ENCODE results near the gene GADD45G.

The GADD45G gene, protein sequence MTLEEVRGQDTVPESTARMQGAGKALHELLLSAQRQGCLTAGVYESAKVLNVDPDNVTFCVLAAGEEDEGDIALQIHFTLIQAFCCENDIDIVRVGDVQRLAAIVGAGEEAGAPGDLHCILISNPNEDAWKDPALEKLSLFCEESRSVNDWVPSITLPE

DNA sequence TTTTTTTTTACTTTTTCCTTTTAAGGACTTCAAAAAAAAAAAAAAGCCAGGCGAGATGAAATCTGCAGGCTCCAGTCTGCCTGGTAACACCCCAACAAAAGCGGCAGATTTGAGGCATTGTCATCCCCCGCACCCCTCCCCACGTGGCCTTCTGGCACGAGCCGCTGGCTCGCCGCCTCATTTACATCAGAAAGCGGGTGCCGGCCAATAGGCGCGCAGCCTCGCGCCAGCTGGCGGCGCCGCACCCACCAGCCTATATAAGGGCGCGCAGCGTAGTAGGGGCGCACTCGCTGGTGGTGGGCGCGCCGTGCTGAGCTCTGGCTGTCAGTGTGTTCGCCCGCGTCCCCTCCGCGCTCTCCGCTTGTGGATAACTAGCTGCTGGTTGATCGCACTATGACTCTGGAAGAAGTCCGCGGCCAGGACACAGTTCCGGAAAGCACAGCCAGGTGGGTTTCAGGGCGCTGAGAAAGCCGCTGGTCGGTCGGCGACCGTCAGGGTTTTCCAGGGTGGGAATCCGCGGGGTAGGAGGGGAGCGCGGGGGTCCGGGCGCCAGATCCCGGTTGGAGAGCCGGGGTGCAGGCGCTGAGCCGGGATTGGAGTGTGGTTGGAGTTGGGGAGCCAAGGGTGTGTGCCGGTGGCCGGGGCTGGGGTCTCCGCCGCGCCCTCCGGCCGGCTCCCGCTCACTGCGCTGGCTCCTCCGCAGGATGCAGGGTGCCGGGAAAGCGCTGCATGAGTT, at the start of gene GADD45G:
Gene GADD45G, plus strand, starts transcription at position 284 of the 736 bp plus-strand sequence. Its CDS starts 110 bp downstream, at position 394.
- FAIRE-seq: no peak
- no peak for DNase-seq (ENCODE audit: insufficient read length, low spot score)

DNA sequence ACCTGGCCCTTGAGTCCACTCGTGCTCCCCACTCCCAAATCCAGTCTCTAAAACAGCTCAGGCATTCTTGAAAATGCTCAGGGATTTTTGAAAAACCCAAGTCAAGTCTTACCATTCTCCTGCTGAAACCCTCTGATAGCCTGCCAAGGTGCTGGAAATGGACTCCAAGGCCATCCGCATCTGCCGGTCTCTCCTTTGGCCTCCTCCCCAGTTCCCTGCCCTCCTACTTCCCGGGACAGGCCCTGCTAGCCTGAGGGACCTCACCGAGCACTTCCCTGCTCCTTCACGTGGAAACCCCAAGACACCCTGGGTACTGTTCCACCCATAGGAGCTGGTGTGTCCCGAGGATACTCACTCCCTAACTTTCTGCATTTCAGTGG, 49.8 kb upstream of the GADD45G start:
- FAIRE-seq (no peak), DNase-seq (ENCODE audit: insufficient read length, low spot score) (no peak)

DNA sequence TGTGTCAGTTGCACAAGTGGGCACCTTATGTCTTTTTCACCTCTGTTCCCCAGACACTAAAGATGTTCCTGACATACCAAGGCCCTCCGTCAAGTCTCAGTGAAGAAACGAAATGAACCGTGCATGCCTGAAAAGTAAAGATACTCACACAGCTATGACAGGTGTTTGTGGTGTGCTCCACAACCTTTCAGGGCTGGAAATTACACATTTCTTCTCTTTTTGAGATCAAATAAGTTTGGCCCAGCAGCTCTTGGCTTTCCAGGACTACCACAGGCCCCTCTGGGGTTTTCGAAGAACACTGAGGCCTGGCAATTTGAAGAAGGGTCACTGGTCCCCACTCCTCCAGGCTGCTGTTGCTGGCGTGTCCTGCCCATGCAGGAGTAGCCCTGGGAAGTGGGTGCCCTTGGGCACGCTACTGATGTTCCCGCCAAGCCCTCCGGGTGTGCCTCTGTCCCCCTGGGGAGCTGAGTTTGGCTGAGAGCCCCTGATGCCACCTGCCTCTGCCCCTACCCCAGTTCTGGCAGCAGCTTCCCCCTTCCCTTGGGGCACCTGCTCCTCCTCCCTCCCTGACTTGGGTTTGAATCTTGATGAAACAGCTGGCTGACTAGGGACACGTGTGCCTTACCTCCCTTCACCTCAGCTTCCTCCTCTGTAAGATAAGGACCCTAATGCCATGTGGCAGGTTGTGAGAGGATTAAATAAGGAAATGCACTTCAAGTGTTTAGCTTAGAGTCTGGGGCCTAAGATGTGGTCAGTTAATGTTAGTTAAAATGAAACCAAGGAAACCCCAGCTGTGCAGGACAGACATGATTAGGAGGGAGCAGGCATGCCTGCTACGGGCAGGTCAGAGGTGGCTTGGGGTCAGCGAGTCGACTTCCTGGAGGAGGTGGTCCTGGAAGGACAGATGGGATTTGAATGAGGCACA, 49.1 kb upstream of the GADD45G start:
- no peak for FAIRE-seq
- DNase-seq (ENCODE audit: insufficient read length, low spot score): no peak

DNA sequence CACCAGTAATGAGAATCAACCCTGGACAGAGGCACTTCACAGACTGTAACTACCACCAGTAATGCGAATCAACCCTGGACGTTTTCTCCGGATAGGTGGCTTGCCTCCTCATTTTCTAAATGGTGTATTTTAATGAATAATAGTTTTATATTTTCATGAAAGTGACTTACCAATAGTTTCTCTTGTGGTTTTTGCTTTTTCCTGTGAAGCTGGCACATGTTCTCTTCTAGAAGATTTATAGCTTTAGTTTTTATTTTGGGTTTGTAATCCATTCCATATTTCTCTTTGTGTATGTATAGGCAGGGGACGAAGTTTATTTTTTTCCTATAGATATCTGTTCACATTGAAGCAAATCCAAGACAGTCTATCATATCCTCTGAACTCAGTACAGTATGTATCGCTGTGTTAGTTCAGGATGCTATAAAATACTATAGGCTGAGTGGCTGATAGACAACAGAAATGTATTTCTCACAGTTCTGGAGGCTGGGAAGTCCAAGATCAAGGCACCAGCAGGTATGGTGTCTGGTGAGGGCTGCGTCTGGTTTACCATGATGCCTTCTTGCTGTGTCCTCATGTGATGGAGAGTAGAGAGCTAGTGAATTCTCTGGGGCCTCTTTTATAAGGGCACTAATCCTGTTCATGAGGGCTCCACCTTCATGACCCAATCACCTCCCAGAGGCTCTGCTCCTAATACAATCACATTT, 46.5 kb upstream of the GADD45G start:
- no peak for DNase-seq (ENCODE audit: insufficient read length, low spot score)
- no peak for FAIRE-seq

DNA sequence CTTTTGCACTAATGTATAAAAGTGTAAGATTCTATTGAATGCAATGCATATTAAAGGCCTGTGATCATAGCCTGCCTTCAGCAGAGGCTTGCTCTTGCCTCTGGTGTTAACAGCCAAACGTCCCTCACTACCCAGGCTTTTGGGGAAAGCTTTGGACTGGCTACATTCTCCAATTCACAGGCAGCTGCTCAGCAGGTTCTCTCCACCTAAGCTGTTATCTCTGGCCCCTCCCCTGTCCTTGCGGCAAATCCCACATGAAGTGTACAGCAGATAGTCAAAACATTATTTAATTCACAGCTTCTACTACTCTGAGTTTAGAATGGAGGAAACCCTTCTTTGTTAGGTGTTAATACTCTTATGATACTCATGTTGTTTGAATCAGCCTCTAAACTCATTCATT, 45.9 kb upstream of the GADD45G start:
- DNase-seq (ENCODE audit: insufficient read length, low spot score): no peak
- FAIRE-seq: no peak

DNA sequence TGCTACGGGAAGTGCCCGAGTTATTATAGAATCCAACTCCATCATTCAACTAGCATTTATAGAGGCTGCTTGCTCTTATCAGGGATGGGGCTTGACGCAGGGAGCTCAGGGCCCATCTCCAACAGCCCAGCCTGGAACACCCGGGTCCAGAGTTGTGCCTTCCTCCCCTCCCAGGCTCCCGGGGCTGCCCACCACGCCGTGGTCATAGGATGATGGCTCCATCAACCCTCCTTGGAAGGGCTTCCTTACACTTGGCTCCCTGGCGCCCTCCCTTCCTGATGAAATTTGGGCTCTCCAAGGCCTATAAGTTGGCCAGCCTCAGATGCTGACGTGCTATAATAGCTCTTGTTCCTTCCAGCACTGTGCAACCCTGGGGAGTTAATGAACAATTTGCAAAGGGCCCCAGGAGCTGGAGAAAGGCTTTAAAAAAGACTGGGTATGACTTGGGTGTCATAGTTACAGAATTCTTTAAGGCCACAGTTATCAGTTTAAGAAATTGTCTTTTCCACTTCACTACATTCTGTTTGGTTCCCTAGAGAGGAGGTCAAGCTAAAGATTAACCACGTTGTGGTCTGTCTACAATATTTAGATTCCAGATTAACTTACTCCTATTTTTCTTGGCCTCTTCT, 42.5 kb upstream of the GADD45G start:
- DNase-seq (ENCODE audit: insufficient read length, low spot score): no peak
- no peak for FAIRE-seq

DNA sequence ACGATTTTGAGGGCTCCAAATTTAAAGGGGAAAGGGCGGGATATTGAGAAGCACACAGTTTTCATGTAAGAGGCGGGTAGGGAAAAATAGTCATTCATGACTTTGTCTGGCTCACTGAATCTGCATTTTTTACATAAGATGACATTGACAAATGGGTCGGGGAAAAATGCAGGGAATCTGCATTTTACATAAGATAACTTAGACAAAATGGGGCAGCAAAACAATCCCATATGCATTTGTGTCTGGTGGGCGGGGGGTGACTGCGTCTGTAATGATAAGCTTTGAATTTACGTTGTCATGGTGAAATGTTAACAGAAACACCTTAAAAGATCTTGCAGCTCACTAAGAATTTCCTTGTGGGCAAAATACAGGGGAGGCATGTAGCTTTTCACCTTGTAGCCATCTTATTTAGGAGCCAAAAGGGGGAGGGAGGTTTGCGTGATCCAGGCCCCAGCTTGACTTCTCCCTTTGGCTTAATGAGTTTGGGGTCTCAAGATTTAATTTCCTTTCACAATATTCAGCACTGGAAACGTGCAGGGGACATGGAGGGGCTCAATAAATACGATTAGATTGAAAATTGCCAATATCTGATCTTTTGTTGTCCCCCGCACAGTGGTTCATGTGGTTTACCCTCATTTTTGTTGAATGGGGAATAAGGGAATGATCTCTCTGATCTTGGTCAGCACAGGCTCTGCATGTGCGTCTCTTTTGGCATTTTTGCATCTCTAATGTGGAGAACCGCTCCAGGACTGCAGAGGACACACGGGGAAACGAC, 41.1 kb upstream of the GADD45G start:
- FAIRE-seq (no peak), DNase-seq (ENCODE audit: insufficient read length, low spot score) (no peak)

DNA sequence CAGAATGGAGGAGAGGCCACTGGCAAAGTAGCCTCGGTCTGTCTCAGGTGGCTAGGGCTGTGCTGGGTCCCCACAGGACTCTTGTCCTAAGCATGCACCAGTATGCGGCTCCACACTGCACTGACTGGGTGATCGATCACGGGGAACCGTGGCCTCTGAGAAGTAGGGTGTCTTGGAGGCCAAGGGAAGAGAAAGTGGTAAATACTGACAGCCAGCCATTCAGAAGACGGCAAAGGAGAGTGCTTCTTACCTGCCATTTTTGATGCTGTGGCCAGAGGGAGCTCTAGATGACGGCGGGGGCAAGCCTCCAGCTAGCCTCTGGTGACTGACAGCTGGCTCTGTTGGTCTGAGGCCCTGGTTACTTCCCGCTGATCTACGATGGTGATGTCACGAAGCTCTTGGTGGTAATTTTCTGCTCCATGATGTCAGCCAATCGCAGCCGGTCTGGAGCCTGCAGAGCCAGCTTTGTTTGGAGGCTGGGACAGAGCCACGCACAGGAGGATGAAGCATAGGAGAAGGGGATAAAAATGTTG, 40.4 kb upstream of the GADD45G start:
- peak; percentile 9 for DNase-seq (ENCODE audit: insufficient read length, low spot score)
- no peak for FAIRE-seq

DNA sequence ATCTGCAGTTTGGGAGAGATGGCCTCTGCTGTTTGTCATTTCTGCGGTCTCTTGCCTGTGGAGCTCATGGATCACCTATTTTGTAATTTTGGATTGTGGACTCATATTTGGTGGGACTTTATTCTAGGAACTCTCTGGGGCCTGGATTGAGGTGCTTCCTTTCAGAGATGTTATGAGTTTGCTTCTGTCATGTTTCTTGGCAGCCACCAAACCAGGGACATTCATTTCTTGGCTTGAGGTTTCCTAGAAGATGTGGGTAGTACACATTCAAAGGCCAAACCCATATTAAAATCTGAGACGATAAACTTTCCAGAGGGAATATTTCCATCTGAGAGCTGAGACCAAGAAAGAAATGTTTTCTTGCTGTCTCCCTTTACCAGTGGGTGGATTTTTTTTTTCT, 37.2 kb upstream of the GADD45G start:
- FAIRE-seq (no peak), DNase-seq (ENCODE audit: insufficient read length, low spot score) (no peak)

DNA sequence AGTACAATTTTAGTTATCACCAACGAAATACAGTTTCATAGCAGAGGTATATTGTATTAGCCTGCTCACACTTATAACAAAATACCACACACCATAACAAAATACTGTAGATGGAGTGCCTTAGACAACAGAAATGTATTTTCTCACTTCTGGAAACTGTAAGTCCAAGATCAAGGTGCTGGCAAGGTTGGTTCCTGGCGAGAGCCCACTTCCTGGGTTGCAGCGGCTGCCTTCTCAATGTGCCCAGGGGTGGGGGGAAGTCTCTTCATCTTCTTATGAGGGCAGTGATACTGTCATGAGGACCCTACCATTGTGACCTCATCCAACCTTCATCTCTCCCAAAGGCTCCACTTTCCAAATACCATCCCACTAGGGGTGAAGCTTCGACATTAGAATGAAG, 30.5 kb upstream of the GADD45G start:
- DNase-seq (ENCODE audit: insufficient read length, low spot score) (no peak), FAIRE-seq (no peak)

DNA sequence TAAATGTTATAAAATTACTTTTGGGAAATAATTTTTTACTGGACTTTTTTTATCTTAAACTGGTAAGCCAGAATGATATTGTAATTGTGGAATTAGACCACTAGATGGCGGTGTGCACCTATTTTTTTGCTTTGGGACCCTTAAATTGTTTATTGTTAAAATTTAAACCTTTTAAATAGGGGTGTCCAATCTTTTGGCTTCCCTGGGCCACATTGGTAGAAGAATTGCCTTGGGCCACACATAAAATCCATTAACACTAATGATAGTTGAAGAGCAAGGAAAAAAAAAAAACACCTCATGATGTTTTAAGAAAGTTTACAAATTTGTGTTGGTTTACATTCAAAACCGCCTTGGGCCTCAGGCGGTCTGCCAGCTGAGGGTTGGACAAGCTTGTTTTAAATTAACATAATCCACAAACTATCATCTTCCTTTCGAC, 28.4 kb upstream of the GADD45G start:
- FAIRE-seq: no peak
- no peak for DNase-seq (ENCODE audit: insufficient read length, low spot score)

DNA sequence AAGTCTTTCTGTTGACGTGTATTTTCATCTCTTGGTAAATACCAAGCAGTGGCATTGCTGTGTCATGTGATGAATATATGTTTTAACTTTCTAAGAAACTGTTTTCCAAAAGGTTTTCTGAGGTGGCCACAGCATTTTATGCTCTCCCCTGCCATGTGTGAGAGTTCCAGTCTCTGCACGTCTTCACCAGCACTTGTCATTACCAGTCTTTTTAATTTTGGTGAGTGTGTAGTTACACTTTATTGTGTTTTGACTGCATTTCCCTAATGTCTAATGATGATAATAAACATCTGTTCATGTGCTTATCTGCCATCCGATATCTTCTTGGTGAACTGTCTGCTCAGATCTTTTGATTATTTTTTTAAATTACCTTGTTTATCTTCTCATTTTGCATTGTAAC, 27.4 kb upstream of the GADD45G start:
- FAIRE-seq (no peak), DNase-seq (ENCODE audit: insufficient read length, low spot score) (no peak)

DNA sequence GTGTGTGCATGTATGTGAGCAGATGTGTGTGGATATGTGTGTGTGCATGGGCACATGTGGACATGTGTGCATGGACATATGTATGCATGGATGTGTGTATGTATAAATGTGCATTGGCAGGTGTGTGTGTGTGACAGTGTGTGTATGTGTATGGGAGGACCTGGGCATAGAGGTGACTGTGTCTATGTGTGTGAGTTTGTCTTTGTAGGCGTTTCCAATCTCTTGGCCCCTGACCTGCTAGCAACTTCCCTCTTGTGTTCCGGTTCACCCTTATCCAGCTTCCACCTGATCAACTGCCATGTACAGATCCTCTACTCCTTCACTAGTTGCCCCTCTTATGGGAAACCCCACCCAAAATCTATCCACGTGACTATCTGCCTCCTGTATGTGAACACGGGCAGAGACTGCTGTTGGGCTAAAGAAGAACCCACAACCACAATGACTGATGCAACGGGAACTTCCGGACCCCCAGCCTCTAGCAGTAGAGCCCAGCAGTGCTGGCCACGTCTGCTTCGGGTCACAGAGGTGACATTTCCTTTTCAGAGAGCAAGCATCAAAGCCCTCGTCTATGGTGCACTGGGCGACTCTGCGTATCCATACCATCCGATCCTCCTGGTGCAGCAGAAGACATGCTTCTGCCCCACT, 24.9 kb upstream of the GADD45G start:
- FAIRE-seq: peak; percentile 33

DNA sequence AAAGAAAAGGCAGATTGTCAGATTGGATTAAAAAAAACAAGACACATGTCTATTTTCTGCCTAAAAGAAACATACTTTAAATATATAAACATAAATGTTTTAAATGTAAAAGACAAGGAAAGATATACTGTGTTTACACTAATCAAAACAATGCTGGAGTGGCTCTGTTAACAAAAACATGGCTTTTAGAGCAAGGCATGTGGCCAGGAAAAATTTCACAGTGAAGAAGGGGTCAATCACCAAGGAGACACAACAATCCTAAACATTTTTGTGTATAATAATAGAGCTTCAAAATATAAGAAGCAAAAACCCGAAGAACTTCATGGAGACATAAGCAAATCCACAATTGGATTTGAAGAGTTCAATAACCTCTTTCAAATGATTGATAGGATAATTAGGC, 18.5 kb upstream of the GADD45G start:
- FAIRE-seq (no peak), DNase-seq (ENCODE audit: insufficient read length, low spot score) (no peak)

More for the DNA sequence above, 24.9 kb upstream of the GADD45G start:
- DNase-seq (ENCODE audit: insufficient read length, low spot score): no peak

DNA sequence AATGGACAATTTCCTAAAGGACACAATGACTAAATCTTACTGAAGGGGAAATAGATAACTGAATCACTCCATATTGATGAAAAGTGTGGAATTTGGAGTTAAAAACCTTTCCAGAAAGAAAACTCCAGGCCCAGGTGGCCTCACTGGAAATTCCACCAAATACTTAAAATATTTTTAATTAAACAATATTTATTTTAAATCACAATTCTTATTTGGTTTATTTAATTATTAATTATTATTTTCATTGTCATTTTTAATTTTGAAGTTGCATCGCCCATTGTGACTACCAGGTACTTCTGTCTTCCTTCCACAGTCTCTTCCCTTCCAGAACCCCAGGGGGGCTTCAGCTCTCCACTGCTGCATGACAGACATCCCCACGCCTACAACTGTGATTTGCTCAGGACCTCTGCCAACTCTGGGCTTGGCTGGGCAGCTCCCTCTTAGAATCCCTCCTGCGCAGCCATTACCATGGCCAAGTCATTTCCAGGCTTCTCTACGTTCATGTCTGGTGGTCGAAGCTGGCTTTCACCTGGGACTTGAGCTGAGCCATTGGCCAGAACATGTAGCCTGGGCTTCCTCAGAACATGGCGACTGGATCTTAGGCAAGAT, 16.4 kb upstream of the GADD45G start:
- DNase-seq (ENCODE audit: insufficient read length, low spot score) (no peak), FAIRE-seq (no peak)

DNA sequence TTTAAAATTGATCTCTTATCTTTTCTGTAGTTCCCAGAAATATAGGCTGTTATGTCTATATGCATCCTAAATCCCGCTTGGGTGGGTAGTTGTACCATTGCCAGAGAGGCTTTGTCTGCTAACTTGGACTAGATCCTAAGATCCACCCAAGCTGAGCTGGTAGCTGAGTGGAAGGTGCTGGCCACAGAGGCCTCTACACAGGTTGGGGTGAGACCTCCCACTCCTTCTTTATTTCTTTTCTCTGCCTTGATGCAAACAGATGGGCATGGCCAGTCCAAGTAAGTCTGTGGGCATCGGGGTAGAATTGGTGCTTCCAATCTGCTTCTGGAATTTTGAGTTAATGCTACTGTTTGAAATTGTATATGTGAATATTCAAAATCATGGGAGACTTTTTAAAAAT, 14.4 kb upstream of the GADD45G start:
- FAIRE-seq: no peak

DNA sequence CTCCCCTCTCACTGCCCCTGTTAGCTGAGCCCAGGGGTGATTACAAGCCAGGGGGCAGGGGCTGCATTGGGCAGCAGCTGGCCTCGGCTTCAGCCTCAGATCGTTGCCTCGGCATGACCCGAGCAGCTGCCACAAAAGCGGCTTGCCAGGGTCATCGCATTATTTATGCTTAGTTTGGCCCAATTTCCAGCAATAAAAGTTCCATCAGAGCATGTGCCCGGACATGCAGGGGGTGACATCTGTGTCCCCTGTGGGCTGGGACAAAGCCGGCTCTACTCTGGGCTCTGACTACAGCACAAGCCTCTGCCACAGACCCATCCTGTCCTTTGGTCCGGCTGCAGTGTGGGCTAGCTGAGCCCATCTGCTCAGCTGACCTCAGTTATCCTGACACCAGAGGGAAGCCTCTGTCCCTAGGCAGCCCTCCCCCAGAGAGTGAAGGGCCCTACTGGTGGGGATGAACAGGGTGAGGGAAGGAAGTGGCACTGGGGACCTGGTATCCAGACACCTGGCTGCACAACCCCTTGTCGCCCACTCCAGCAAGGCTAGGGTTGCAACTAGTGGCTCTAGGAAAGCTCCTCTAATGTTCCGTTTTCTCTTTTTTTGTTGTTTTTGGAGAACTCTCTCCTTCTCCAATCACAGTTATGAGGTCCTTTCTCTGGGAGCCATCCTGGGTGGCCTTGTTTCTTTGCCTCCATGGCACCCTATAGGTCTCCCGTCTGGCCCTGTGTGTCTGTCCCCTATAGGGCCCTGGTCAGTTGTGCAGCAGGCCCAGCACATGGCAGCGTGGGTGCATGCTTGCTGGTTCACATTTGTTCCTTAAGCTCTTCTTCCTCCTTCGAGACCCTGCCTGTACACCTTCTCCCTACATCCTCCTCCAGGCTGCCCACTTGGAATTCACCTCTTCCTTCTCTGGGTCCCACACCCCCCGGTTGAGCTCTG, 13.3 kb upstream of the GADD45G start:
- FAIRE-seq (no peak), DNase-seq (ENCODE audit: insufficient read length, low spot score) (no peak)

More for the DNA sequence above, 14.4 kb upstream of the GADD45G start:
- no peak for DNase-seq (ENCODE audit: insufficient read length, low spot score)
